Adrenal gland (tissue), 19 donors: ENCODE data around the gene STATH. TPM values are rescaled to one million over a fixed set of nuclear protein-coding genes. Genes with fewer than 3 reads are reported as not detected.

Source experiments
- DNase-seq, 7 donors: peaks; one replicate each; pipeline ENCODE4 v3.0.0-alpha.2; 2019 to 2020
- H3K27ac ChIP-seq, 5 donors: fragments of 200-600 bp; sonication (generic) in 4 of 5; 1 replicate in 3 of 5; 2 replicates in 2 of 5; pipeline versions ENCODE4 v1.5.1 to v1.8.0; 2016 to 2020; ENCODE audit warnings: mild to moderate bottlenecking in 1 of 5
- H3K27me3 ChIP-seq: fragments of 200-600 bp; 2 replicates; pipeline ENCODE4 v1.8.0; 2021
- H3K36me3 ChIP-seq, 2 donors: fragments of 200-600 bp; replicated peaks in 1 of 2; 1 replicate in 1 of 2; 2 replicates in 1 of 2; pipeline versions ENCODE4 v1.5.1 to v1.8.0; 2018 to 2022
- H3K4me1 ChIP-seq, 2 donors: fragments of 200-600 bp; replicated peaks in 1 of 2; 1 replicate in 1 of 2; 2 replicates in 1 of 2; pipeline versions ENCODE4 v1.5.1 to v1.8.0; 2018 to 2021
- H3K4me3 ChIP-seq, 4 donors: fragments of 200-600 bp; sonication (generic) in 3 of 4; one replicate each; pipeline ENCODE4 v1.5.1; 2016 to 2018
- H3K9me3 ChIP-seq, 3 donors: fragments of 200-600 bp; sonication (generic) in 1 of 3; replicated peaks in 1 of 3; 1 replicate in 2 of 3; 2 replicates in 1 of 3; pipeline versions ENCODE4 v1.5.1 to v1.8.0; 2016 to 2021
- POLR2A ChIP-seq, 2 donors: fragments of 450-650 bp; IDR thresholded peaks; one replicate each; pipeline ENCODE4 v1.6.1; 2017; ENCODE audit warnings: antibody characterized with exemption in 2 of 2, mild to moderate bottlenecking in 2 of 2, moderate library complexity in 1 of 2
- WGBS, 4 donors: extraction: QIAGEN DNeasy Blood & Tissue Kit in 2 of 4; methylation state at CpG; one replicate each; pipeline versions ENCODE4 v1.1.5 to v1.1.7; 2013 to 2017; 5-methylcytosine and 5-hydroxymethylcytosine counted together
- intact Hi-C, 2 donors: fragments of 100-400 bp; cut with DNase I; formaldehyde crosslinking; loops; one replicate each; pipeline versions ENCODE4 v1.14.1 to v1.15.0; 2022 to 2023
- long read RNA-seq, 10 donors: library from polyadenylated mRNA in 3 of 10; unstranded in 2 of 10; stranded (forward) in 1 of 10; transcript quantifications; one replicate each; pipeline ENCODE4 v2.0.0 and lab custom pipeline, GENCODE V29; 2021 to 2026
- polyA plus RNA-seq, 3 donors: library from polyadenylated mRNA; stranded (reverse); fragments of 200-250 nt in 2 of 3; fragments of 350-450 nt in 1 of 3; fragmentation: Illumina TruSeq in 1 of 3; extraction: RNeasy Lipid Tissue Mini Kit (QIAGEN cat#74804) in 1 of 3; gene quantifications; one replicate each; pipeline ENCODE4 v1.2.3, GENCODE V29; 2013 to 2014
- total RNA-seq, 9 donors: library from RNA; depleted of rRNA in 4 of 9; stranded (reverse); fragments of >200 nt in 4 of 9; fragments of 120-200 nt in 1 of 9; fragmentation: NEBNext Ultra II Directional in 1 of 9; extraction: Animal tissue kit (Norgen Biotek cat#: 25700) in 1 of 9; gene quantifications; one replicate each; pipeline versions ENCODE4 v1.1.0 to v1.2.4, GENCODE V29; 2013 to 2023
- TF ChIP-seq, protein P1 (sequence below), 6 experiments: fragments of 450-650 bp in 4 of 6; fragments of 200-600 bp in 2 of 6; sonication (generic) in 1 of 6; IDR thresholded peaks; 1 replicate in 5 of 6; 2 replicates in 1 of 6; pipeline versions ENCODE4 v1.5.1 to v1.8.0; 2016 to 2021; ENCODE audit warnings: antibody characterized with exemption in 6 of 6, mild to moderate bottlenecking in 2 of 6, moderate library complexity in 1 of 6
- donor health status: healthy with polysubstance abuse.
- donor health status: Bipolar disorder and iron deficiency.
- donor health status: DM: yes; HTN: yes; CAD: no.
- donor health status: DM: no; HTN: no; CAD: no.
- donor health status: DM: no; HTN: no; CAD: no.
- donor health status: DM: yes; HTN: yes; CAD: no.

The STATH gene, protein sequence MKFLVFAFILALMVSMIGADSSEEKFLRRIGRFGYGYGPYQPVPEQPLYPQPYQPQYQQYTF
- total RNA-seq, result not detected
- polyA plus RNA-seq, result not detected
- long read RNA-seq, donor 1, result 0 reads
- long read RNA-seq, donor 2, result 0 reads
- long read RNA-seq, donor 3, result 0 reads
- long read RNA-seq, donor 4, result 0 reads
- long read RNA-seq, donor 5, result 0 reads
- long read RNA-seq, donor 6, result 0 reads
- long read RNA-seq, donor 7, result 0 reads
- long read RNA-seq, donor 8, result 0 reads
- long read RNA-seq, donor 9, result 0 reads
- long read RNA-seq, donor 10, result 0 reads

DNA sequence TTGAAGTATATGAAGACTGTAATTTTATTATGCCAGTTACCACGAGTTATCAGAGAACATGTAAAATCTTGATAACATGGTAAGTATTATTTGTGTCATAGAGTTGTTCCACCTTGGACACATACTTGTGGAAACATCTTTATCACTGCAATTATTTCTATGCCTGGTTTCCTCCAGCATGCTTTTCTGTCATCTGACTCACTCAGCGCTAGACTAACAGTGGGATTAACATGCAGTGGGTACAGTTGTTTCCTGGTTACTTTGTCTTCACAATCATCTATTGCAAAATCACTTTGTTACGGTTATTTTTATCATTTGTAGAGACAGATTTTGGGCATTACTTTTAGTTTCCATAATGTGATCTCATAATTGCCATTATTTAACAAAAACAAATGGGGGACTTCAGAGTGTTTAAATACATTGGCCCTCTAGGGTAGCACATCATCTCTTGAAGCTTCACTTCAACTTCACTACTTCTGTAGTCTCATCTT lies at the start of gene STATH:
STATH (plus strand) TSS at position 441 of the 491 bp plus-strand sequence. CDS start 2,472 bp downstream, outside the sequence.
- Histone ChIP-seq H3K4me3 (no peak within 1 kb of the TSS), H3K9me3 (no peaks in the 10 kb centered on the region), H3K36me3 (no peaks in the 10 kb centered on the region), H3K27ac (no peak within 1 kb of the TSS), H3K4me1 (no peaks in the 10 kb centered on the region), H3K27me3 (no peaks in the 10 kb centered on the region)
- 64 to 78% (median 72%) methylated on average over 3 of the region's 3 CpGs for WGBS, 4 donors
- intact Hi-C loops, result no loop called here
- TF ChIP-seq, protein P1, sequence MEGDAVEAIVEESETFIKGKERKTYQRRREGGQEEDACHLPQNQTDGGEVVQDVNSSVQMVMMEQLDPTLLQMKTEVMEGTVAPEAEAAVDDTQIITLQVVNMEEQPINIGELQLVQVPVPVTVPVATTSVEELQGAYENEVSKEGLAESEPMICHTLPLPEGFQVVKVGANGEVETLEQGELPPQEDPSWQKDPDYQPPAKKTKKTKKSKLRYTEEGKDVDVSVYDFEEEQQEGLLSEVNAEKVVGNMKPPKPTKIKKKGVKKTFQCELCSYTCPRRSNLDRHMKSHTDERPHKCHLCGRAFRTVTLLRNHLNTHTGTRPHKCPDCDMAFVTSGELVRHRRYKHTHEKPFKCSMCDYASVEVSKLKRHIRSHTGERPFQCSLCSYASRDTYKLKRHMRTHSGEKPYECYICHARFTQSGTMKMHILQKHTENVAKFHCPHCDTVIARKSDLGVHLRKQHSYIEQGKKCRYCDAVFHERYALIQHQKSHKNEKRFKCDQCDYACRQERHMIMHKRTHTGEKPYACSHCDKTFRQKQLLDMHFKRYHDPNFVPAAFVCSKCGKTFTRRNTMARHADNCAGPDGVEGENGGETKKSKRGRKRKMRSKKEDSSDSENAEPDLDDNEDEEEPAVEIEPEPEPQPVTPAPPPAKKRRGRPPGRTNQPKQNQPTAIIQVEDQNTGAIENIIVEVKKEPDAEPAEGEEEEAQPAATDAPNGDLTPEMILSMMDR (IDR thresholded peaks at IDR 0.05), result no peak
- TF ChIP-seq POLR2A (IDR thresholded peaks at IDR 0.05), result no peak
- no peak for DNase-seq

DNA sequence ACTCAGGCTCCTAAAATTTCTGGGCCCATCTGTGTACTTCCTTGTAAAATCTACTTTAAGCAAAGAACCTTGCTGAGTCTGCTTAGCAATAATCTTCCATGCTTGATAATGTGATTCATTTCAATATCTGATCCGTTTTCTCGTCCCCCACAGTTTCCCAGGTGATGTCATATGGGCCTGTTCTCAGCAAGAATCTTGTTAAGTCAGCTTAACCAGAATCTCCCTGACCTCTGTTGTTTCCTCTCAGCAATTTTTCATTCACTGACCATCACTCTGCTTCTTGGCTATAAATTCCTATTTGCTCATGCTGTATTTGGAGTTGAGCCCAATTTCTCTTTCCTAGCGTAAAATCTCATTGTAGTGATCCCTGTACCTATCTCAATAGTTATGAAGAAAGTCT lies 44.2 kb upstream of the STATH start:
- 45 to 65% (median 52%) methylated on average over 3 of the region's 3 CpGs for WGBS, 4 donors
- TF ChIP-seq POLR2A (IDR thresholded peaks at IDR 0.05), result no peak
- TF ChIP-seq, protein P1 (IDR thresholded peaks at IDR 0.05), result no peak
- Histone ChIP-seq H3K27me3 (no peaks in the 10 kb centered on the region), H3K36me3 (no peaks in the 10 kb centered on the region), H3K4me1 (no peaks in the 10 kb centered on the region), H3K9me3 (no peaks in the 10 kb centered on the region), H3K27ac (no peak overlapping the region), H3K4me3 (no peak overlapping the region)
- DNase-seq, result no peak
- intact Hi-C loops, result no loop called here

DNA sequence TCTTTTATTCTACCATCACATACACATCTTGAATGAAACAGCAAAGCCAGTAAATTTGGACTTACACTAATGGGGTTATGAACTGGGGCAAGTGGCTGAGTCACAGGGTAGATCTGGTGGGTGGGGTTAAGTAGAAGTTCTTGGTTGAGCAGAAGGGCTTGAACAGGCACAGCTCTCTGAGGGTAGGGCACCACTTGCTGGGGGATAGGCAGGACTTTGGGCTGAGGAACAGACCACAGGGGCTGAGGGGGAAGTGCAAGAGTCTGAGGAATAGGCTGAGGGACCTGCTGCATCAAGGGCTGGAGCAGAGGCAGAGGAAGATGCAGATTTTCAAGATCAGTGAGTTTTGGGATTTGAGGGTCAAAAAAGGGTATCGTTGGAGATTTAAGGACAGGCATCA lies 38.6 kb upstream of the STATH start:
- TF ChIP-seq POLR2A (IDR thresholded peaks at IDR 0.05), result no peak
- TF ChIP-seq, protein P1 (IDR thresholded peaks at IDR 0.05), result no peak
- intact Hi-C loops, result no loop called here
- Histone ChIP-seq H3K27me3 (no peaks in the 10 kb centered on the region), H3K9me3 (no peaks in the 10 kb centered on the region), H3K27ac (no peak overlapping the region), H3K4me1 (no peaks in the 10 kb centered on the region), H3K36me3 (no peaks in the 10 kb centered on the region), H3K4me3 (no peak overlapping the region)
- WGBS, 4 donors, result 83 to 100% (median 91%) methylated on average over 1 of the region's 1 CpG
- DNase-seq, result no peak

DNA sequence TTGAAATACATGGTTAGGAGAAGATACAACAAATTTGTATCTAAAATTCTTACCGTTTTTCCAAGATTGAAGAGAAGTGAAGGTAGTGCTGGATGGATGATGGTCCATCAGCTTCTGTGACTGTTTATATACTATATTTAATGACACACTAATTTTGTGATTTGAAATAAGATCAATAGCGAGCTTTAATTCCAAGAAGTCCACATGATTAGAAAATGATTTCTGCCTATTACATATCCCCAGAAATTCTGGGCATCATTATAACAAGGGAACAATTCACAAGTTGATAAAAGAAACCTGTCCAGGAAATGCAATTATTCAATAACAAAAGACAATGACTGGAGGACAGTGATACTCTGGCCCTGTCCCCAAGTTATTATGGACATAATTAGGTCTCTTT lies 30.1 kb upstream of the STATH start, which contains the start of gene CSN2:
CSN2 (minus strand) TSS at position 101 of the 400 bp plus-strand sequence. CDS start 4,733 bp downstream, outside the sequence.
- no peaks in the 10 kb centered on the region for H3K27me3 ChIP-seq
- intact Hi-C loops, result no loop called here
- H3K27ac ChIP-seq, result no peak within 1 kb of the TSS
- 69 to 77% (median 70%) methylated on average over 2 of the region's 2 CpGs for WGBS, 4 donors
- no peak for DNase-seq
- no peaks in the 10 kb centered on the region for H3K9me3 ChIP-seq
- no peak within 1 kb of the TSS for H3K4me3 ChIP-seq
- no peaks in the 10 kb centered on the region for H3K36me3 ChIP-seq
- TF ChIP-seq, protein P1 (IDR thresholded peaks at IDR 0.05), result no peak
- TF ChIP-seq POLR2A (IDR thresholded peaks at IDR 0.05), result no peak
- no peaks in the 10 kb centered on the region for H3K4me1 ChIP-seq
